Subcutaneous adipose tissue (tissue), 4 donors: ENCODE results near the gene CXCR5. TPM values are rescaled to one million over a fixed set of nuclear protein-coding genes. Genes with fewer than 3 reads are reported as not detected.

Experiments used
- total RNA-seq, 4 donors: library from RNA; depleted of rRNA; stranded (reverse); fragments of >200 nt; gene quantifications; one replicate each; pipeline ENCODE4 v1.1.0, GENCODE V29; 2016
- TF ChIP-seq, protein P1 (sequence below): fragments of 450-650 bp; IDR thresholded peaks from one replicate; pipeline ENCODE4 v1.5.1; 2016; ENCODE audit warnings: low read depth, mild to moderate bottlenecking, control low read depth, antibody characterized with exemption, moderate library complexity

CXCR5 gene, protein sequence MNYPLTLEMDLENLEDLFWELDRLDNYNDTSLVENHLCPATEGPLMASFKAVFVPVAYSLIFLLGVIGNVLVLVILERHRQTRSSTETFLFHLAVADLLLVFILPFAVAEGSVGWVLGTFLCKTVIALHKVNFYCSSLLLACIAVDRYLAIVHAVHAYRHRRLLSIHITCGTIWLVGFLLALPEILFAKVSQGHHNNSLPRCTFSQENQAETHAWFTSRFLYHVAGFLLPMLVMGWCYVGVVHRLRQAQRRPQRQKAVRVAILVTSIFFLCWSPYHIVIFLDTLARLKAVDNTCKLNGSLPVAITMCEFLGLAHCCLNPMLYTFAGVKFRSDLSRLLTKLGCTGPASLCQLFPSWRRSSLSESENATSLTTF
- total RNA-seq, result under 1 TPM in 1 of 4 donors, not detected in 3; 0.16 TPM

DNA sequence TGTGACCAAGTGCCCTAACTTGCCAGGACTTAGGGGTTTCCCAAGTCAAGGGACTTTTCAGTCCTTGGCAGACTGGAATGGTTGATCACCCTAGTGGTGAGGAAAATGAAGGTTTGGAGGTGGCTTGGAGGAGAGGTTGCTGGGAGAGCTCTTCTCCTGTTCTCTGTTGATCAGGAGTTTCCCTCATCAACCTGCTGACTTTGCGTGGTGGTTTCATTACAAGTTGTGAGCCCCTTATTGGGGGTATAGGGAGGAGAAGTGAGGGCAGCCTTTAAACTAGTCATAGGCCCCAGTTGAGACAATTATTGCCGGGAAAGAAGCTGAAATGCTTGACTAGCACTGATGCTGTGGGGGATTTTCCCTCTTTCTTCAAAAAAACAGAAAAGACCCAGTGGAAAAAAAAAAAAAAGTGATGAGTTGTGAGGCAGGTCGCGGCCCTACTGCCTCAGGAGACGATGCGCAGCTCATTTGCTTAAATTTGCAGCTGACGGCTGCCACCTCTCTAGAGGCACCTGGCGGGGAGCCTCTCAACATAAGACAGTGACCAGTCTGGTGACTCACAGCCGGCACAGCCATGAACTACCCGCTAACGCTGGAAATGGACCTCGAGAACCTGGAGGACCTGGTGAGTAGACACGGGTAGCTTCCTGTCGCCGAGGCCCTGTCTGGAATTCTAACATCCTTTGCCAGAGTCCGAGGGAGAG, at the start of gene CXCR5:
CXCR5 (plus strand) TSS at position 525 of the 704 bp plus-strand sequence; CDS start at position 575, 50 bp downstream.
- TF ChIP-seq, protein P1, sequence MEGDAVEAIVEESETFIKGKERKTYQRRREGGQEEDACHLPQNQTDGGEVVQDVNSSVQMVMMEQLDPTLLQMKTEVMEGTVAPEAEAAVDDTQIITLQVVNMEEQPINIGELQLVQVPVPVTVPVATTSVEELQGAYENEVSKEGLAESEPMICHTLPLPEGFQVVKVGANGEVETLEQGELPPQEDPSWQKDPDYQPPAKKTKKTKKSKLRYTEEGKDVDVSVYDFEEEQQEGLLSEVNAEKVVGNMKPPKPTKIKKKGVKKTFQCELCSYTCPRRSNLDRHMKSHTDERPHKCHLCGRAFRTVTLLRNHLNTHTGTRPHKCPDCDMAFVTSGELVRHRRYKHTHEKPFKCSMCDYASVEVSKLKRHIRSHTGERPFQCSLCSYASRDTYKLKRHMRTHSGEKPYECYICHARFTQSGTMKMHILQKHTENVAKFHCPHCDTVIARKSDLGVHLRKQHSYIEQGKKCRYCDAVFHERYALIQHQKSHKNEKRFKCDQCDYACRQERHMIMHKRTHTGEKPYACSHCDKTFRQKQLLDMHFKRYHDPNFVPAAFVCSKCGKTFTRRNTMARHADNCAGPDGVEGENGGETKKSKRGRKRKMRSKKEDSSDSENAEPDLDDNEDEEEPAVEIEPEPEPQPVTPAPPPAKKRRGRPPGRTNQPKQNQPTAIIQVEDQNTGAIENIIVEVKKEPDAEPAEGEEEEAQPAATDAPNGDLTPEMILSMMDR, result no peak

DNA sequence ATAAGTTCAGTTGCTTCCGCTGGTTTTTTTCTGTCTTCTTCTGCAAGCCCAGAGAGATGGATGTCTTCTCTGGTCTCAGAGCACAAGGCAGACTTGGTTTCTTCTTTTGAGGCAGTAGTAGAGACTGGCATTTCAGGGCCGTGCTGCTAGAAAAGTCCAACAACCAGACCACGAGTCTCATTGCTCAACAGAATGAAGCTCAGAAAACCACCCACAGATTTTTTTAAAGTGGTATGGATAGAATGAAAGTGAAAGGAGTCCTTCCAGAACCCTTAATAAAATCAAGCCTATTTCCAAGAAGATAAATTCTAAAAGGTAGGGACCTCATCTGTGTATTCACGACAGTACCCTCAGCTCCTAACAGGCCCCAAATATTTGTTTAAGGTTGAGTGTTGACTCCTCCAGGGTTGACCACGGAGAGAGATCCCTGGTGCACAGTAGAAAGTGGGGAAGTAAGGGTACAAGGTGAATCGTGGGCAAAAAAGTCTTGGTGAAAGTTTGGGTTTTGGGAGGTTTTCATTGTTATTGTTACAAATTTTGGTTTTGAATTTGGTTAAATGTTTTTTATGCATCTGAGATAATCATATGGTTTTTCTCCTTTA, 49.2 kb upstream of the CXCR5 start:
- TF ChIP-seq, protein P1, result no peak

DNA sequence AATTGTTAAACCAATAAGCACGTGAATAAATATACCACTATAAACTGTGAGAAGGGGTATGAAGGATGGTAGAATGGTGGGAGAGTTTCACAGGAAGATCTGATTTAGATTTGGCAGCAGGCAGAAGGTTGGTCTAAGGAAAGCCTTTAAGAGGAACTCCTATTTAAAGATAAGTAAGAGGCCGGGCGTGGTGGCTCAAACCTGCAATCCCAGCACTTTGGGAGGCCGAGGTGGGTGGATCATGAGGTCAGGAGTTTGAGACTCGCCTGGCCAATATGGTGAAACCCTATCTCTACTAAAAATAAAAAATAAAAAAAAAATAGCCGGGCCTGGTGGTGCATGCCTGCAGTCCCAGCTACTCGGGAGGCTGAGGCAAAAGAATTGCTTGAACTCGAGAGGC, 45.8 kb upstream of the CXCR5 start:
- TF ChIP-seq, protein P1, result no peak

DNA sequence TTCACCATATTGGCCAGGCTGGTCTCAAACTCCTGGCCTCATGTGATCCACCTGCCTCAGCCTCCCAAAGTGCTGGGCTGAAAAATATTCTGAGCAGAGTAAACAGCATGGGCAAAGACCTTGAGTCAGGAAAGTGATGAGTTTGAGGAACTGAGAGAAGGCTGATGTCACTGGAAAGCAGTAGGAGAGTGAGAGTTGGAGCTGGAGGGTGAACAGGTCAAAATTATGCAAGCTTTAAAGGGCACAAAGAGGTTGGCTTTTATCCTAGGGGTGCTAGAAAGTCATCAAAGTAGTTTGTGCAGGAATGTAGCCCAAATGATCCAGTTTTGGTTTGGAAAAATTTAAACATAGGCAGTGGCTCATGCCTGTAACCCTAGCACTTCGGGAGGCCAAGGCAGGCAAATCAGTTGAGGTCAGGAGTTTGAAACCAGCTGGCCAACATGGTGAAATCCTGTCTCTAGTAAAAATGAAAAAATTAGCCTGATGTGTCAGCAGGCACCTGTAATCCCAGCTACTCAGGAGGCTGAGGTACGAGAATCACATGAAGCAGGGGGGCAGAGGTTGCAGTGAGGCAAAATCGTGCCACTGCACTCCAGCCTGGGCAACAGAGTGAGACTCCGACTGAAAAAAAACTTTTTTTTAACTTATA, 44.7 kb upstream of the CXCR5 start:
- TF ChIP-seq, protein P1, result no peak

DNA sequence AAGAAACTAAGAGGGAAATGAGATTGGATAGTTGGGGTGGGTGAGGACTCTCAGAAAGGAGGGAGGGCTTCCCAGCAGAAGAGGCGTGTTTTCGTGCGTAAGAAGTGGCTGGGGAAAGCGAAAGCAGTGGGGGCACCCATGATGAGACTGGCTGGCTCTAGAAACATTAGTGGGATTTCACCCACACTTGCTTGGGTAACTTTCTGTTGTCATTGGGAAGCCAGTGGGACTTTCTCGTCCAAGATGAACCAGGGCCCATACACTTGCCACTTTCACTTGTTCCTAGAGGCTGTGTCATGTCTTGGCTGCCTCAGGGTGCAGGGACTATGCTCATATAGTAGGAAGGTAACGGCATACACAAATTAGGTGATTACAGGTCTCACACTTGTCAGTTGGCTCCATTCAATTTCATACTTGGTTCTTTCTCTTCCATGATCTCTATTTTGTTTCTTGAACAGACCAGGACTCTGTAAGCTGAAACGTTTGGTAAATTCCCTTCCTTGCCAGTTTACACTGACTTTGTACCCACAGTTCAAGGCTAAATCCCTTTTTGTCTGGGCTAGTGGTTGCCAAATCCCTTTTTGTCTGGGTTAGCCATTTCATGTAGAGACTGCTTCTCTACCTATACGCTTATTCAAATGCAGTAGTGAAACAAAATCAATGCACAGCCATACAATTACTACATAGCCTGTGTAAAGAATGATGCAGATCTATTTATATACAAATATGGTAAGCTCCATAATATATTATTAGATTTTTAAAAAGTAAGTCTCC, 42.0 kb upstream of the CXCR5 start:
- TF ChIP-seq, protein P1, result no peak

DNA sequence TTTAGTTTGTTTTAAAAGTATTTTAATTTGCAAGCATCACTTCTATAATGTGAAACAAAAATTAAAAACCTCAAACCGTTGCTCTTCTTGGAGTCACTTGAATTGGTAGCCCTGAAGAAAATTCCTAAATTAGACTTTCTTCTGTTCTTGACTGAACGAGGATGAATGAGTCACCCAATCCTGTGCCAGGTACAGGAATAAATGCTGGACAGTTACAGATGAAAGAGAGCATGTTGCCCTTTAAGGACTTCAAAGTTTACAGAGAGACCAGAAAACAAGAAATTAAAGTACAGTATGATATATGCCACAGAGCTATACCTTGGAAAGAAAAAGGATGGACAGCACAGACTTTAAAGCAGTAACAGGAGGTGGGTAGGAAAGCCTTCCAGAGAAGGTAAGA, 41.3 kb upstream of the CXCR5 start:
- TF ChIP-seq, protein P1, result no peak
